SU-DHL-6 (cell line): Measurements from ENCODE around the gene LHX4.

Experiments
- H2AFZ ChIP-seq: fragments of 200-600 bp; sonication (generic); 2 replicates; pipeline ENCODE4 v1.6.1; 2014; ENCODE audit warnings: low read depth, mild to moderate bottlenecking, moderate library complexity, mixed read lengths, antibody characterized with exemption, low read length; ENCODE audit not compliant: severe bottlenecking
- H3F3A ChIP-seq: fragments of 200-600 bp; shearing (Covaris generic); 2 replicates; pipeline ENCODE4 v1.6.0; 2016; ENCODE audit warnings: antibody characterized with exemption, mild to moderate bottlenecking; ENCODE audit not compliant: insufficient read depth
- H3K27ac ChIP-seq: fragments of 200-600 bp; sonication (generic); 2 replicates; pipeline ENCODE4 v1.5.1; 2016; ENCODE audit warnings: low read depth, mild to moderate bottlenecking, low read length, moderate library complexity, mixed read lengths
- H3K27me3 ChIP-seq: fragments of 200-600 bp; sonication (generic), shearing (Covaris generic); 2 replicates; pipeline ENCODE4 v1.6.0; 2014; ENCODE audit warnings: mild to moderate bottlenecking, low read length
- H3K36me3 ChIP-seq: fragments of 200-600 bp; sonication (generic); 2 replicates; pipeline ENCODE4 v1.6.1; 2014; ENCODE audit warnings: mild to moderate bottlenecking, low read length, mixed read lengths
- H3K4me2 ChIP-seq: fragments of 300-600, 200-600 bp; shearing (Covaris generic), sonication (generic); 2 replicates; pipeline ENCODE4 v1.6.0; 2014; ENCODE audit warnings: low read length, low read depth, mild to moderate bottlenecking; ENCODE audit not compliant: poor library complexity, severe bottlenecking
- H3K4me3 ChIP-seq: fragments of 200-600 bp; sonication (generic); 2 replicates; pipeline ENCODE4 v1.5.1; 2014; ENCODE audit warnings: antibody characterized with exemption, low read length, mild to moderate bottlenecking, mixed read lengths; ENCODE audit not compliant: insufficient read depth, poor library complexity, severe bottlenecking
- H3K79me2 ChIP-seq: fragments of 200-600 bp; sonication (generic); 2 replicates; pipeline ENCODE4 v1.6.1; 2014; ENCODE audit warnings: mild to moderate bottlenecking, low read length, moderate library complexity; ENCODE audit not compliant: insufficient read depth
- H3K9ac ChIP-seq: fragments of 200-600 bp; sonication (generic); 2 replicates; pipeline ENCODE4 v1.7.0; 2014; ENCODE audit warnings: mild to moderate bottlenecking, low read length
- H3K9me2 ChIP-seq: fragments of 200-600 bp; sonication (generic); replicated peaks from 2 replicates; pipeline ENCODE4 v1.6.1; 2014; ENCODE audit warnings: low read length; ENCODE audit not compliant: insufficient read depth
- H3K9me3 ChIP-seq: fragments of 200-600 bp; sonication (generic); 2 replicates; pipeline ENCODE4 v1.6.1; 2014; ENCODE audit warnings: low read length, mixed read lengths; ENCODE audit not compliant: insufficient read depth
- H4K20me1 ChIP-seq: fragments of 200-600 bp; sonication (generic); 2 replicates; pipeline ENCODE4 v1.6.1; 2014; ENCODE audit warnings: low read depth, mild to moderate bottlenecking, antibody characterized with exemption, low read length, moderate library complexity, mixed read lengths
- EZH2phosphoT487 ChIP-seq: fragments of 200-600 bp; sonication (generic), shearing (Covaris generic); conservative IDR thresholded peaks from 2 replicates; pipeline ENCODE4 v1.6.1; 2018; ENCODE audit warnings: mild to moderate bottlenecking, antibody characterized with exemption, low read length, moderate library complexity, mixed read lengths
- TF ChIP-seq, protein P1 (sequence below): fragments of 200-600 bp; sonication (generic); IDR thresholded peaks from one replicate; pipeline ENCODE4 v1.5.1; 2017; ENCODE audit warnings: antibody characterized with exemption, mild to moderate bottlenecking, low read length, moderate library complexity; ENCODE audit not compliant: insufficient read depth, poor library complexity, severe bottlenecking

The LHX4 gene

DNA sequence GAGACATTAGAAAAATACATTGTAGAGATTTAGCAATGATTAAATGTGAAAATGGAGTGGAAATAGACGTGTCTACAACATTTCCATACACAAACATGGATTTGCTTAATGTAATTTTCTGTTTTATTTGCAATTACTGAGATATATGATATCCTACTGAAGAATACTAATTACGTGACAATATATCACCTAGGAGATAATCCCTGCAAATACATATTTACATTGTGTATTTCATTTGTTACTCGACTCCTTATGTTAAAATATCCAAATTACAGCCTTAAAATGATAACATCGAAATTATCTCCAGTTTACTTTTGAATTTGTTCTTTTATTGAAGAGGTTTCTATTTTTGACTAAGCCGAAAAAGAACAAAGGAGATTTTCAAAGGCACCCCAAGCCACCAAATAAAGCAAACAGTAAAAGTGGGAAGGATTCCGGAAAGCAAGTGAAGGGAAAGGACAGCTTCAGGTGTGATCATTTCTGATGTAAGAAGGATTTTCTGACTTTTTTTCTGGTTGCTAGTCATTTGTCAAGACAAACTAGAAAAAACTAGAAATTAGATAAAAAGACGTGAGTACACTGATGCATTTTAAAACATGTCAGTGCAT lies 7.9 kb downstream of the LHX4 start:
- Histone ChIP-seq H3K27me3 (no peaks in the 10 kb centered on the region), H3K36me3 (no peaks in the 10 kb centered on the region), H3K27ac (no peak overlapping the region), H3K4me3 (no peak overlapping the region), H3K79me2 (no peaks in the 10 kb centered on the region), H3K4me2 (no peak overlapping the region), H2AFZ (no peak overlapping the region), H3K9me2 (no peaks in the 10 kb centered on the region), H4K20me1 (no peaks in the 10 kb centered on the region), H3K9me3 (no peaks in the 10 kb centered on the region), H3F3A (no peaks in the 10 kb centered on the region), H3K9ac (no peak overlapping the region)
- TF ChIP-seq EZH2phosphoT487 = no peak
- TF ChIP-seq, protein P1, sequence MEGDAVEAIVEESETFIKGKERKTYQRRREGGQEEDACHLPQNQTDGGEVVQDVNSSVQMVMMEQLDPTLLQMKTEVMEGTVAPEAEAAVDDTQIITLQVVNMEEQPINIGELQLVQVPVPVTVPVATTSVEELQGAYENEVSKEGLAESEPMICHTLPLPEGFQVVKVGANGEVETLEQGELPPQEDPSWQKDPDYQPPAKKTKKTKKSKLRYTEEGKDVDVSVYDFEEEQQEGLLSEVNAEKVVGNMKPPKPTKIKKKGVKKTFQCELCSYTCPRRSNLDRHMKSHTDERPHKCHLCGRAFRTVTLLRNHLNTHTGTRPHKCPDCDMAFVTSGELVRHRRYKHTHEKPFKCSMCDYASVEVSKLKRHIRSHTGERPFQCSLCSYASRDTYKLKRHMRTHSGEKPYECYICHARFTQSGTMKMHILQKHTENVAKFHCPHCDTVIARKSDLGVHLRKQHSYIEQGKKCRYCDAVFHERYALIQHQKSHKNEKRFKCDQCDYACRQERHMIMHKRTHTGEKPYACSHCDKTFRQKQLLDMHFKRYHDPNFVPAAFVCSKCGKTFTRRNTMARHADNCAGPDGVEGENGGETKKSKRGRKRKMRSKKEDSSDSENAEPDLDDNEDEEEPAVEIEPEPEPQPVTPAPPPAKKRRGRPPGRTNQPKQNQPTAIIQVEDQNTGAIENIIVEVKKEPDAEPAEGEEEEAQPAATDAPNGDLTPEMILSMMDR = no peak

DNA sequence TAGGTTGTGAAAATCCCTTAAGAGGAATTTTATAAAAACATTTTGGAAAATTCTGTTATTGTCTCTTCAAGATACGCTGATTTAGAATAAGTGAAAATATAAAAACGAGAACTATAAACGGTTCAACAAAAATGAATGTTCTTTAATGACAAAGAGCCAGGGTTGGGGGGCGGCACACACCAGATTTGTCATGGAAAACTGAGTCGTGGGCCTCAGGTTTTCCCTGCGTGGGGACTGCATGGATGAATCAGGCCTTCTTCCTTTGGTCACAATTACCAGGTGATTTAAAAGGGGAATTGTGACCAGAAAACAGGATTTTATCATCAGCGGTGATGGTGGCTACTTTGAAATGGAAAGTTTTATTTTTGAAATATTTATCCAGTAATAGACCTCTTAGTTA lies 8.6 kb downstream of the LHX4 start:
- Histone ChIP-seq H3K9ac (no peak overlapping the region), H3K79me2 (no peaks in the 10 kb centered on the region), H3F3A (no peaks in the 10 kb centered on the region), H3K4me3 (no peak overlapping the region), H3K27ac (no peak overlapping the region), H3K27me3 (no peaks in the 10 kb centered on the region), H4K20me1 (no peaks in the 10 kb centered on the region), H3K4me2 (no peak overlapping the region), H3K36me3 (no peaks in the 10 kb centered on the region), H3K9me2 (no peaks in the 10 kb centered on the region), H2AFZ (no peak overlapping the region), H3K9me3 (no peaks in the 10 kb centered on the region)
- no peak for TF ChIP-seq EZH2phosphoT487
- TF ChIP-seq, protein P1 = no peak

DNA sequence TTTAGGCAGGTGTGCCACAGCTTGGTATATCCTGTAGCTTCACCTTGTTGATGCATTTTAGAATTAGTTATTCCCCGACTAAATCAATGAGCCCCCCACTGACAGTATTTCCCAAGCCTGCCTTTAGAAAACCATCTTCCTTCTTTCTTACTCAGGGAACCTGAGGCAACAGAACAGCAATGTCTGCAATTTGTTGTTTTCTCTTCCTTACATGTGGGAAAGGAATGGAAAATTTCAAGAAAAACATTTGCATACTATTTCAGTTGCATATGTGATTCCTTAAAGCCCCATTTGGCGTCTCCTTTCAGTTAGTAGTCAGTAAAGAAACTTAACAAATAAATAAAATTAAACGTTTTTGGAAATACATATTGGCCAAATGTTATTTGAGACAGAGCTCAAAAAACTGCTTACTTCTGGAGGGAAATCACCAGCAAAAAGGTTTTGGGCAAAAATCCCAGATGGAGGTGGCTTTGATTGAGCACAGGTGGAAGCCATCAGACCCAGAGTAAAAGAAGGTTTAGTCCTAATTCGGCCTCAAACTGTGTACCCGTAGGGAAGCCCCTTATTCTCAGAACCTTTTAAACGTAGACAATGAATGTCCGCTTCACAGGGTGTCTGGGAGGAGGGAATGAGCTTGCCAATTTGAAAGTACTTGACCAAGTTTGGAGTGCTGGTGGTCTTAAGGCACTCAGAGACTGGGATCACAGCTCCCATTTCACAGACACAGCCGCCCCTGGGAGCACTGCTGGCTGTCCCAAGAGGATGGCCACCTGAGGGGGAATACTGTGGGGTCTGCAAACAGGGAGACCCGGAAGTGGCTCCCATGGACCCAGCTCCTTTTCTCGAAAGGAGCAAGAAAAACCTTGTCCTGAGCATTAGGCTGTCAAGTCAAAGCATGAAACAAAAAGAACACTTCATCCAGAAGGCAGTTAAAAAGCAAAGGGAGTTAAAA lies 9.4 kb downstream of the LHX4 start:
- H3K27me3 ChIP-seq = no peaks in the 10 kb centered on the region
- H3K9ac ChIP-seq = no peak overlapping the region
- no peaks in the 10 kb centered on the region for H3F3A ChIP-seq
- no peak overlapping the region for H2AFZ ChIP-seq
- H3K9me3 ChIP-seq = no peaks in the 10 kb centered on the region
- H3K9me2 ChIP-seq = no peaks in the 10 kb centered on the region
- no peak overlapping the region for H3K27ac ChIP-seq
- no peaks in the 10 kb centered on the region for H3K36me3 ChIP-seq
- TF ChIP-seq, protein P1 = no peak
- no peak for TF ChIP-seq EZH2phosphoT487
- H3K4me2 ChIP-seq = no peak overlapping the region
- H3K79me2 ChIP-seq = no peaks in the 10 kb centered on the region
- no peak overlapping the region for H3K4me3 ChIP-seq
- H4K20me1 ChIP-seq = no peaks in the 10 kb centered on the region
